A549 (cell line): ENCODE data around the gene TNS3. TPM values are rescaled to one million over a fixed set of nuclear protein-coding genes. Genes with fewer than 3 reads are reported as not detected.

Experiments
- CBX8 ChIP-seq: fragments of 200-600 bp; sonication (generic); IDR thresholded peaks from 2 replicates; pipeline ENCODE4 v1.6.1; 2016
- CEBPB ChIP-seq, 2 experiments: fragments of >200 bp in 1 of 2; sonication (Bioruptor Twin) in 1 of 2; formaldehyde crosslinking in 1 of 2; IDR thresholded peaks; 2 replicates each; pipeline ENCODE4 v1.6.1; 2012 to 2016
- CHD2 ChIP-seq: fragments of 150-350 bp; IDR thresholded peaks from 2 replicates; pipeline ENCODE4 v1.6.1; 2014; ENCODE audit warnings: low read length; ENCODE audit not compliant: partially characterized antibody
- EHF ChIP-seq: fragments of 250-450 bp; sonication (Bioruptor Pico); IDR thresholded peaks from 2 replicates; pipeline ENCODE4 v1.5.0; 2020; ENCODE audit warnings: mild to moderate bottlenecking
- FOSB ChIP-seq: fragments of 250-450 bp; sonication (Bioruptor Pico); IDR thresholded peaks from 2 replicates; pipeline ENCODE4 v1.5.0; 2020; ENCODE audit warnings: mild to moderate bottlenecking, moderate library complexity
- FOXS1 ChIP-seq: fragments of 250-450 bp; sonication (Bioruptor Pico); IDR thresholded peaks from 2 replicates; pipeline ENCODE4 v1.5.0; 2020; ENCODE audit warnings: mild to moderate bottlenecking, moderate library complexity
- GATA3 ChIP-seq: IDR thresholded peaks from 2 replicates; pipeline ENCODE4 v1.6.1; 2012; ENCODE audit warnings: borderline replicate concordance
- HDAC2 ChIP-seq: fragments of 200-600 bp; sonication (generic); IDR thresholded peaks from 2 replicates; pipeline ENCODE4 v1.6.1; 2016
- JUN ChIP-seq, 2 experiments: fragments of >200 bp; sonication (Bioruptor Twin); formaldehyde crosslinking; IDR thresholded peaks; 2 replicates in 1 of 2; 3 replicates in 1 of 2; pipeline ENCODE4 v1.6.1; 2016 to 2017
- JUNB ChIP-seq: fragments of >200 bp; sonication (Bioruptor Twin); formaldehyde crosslinking; IDR thresholded peaks from 2 replicates; pipeline ENCODE4 v1.6.1; 2016
- MAX ChIP-seq: IDR thresholded peaks from 2 replicates; pipeline ENCODE4 v1.6.1; 2012
- MAZ ChIP-seq: fragments of 150-350 bp; IDR thresholded peaks from 2 replicates; pipeline ENCODE4 v1.6.1; 2014; ENCODE audit warnings: antibody characterized with exemption, low read depth, low read length, borderline replicate concordance
- MYC ChIP-seq: IDR thresholded peaks from 2 replicates; pipeline ENCODE4 v1.6.1; 2012; ENCODE audit warnings: mild to moderate bottlenecking, inconsistent platforms, low read length, improper control_type of control experiment, borderline replicate concordance
- NPAS2 ChIP-seq: fragments of 250-450 bp; sonication (Bioruptor Pico); IDR thresholded peaks from 2 replicates; pipeline ENCODE4 v1.8.0; 2022; ENCODE audit warnings: mild to moderate bottlenecking, moderate library complexity, borderline replicate concordance
- PBX3 ChIP-seq: IDR thresholded peaks from 2 replicates; pipeline ENCODE4 v1.6.1; 2012
- PHF8 ChIP-seq: fragments of 200-600 bp; sonication (generic); IDR thresholded peaks from 2 replicates; pipeline ENCODE4 v1.6.1; 2016; ENCODE audit warnings: low read depth, mild to moderate bottlenecking, antibody characterized with exemption, moderate library complexity, borderline replicate concordance
- POLR2A ChIP-seq: IDR thresholded peaks from 2 replicates; pipeline ENCODE4 v1.6.1; 2012; ENCODE audit warnings: mild to moderate bottlenecking, low read length
- POLR2AphosphoS2 ChIP-seq: conservative IDR thresholded peaks from 2 replicates; pipeline ENCODE4 v1.6.1; 2012; ENCODE audit warnings: low read length, improper control_type of control experiment, inconsistent platforms
- RARB ChIP-seq: fragments of 250-450 bp; sonication (Bioruptor Pico); IDR thresholded peaks from 2 replicates; pipeline ENCODE4 v1.8.0; 2021; ENCODE audit warnings: mild to moderate bottlenecking, moderate library complexity
- RCOR1 ChIP-seq: fragments of 150-350 bp; IDR thresholded peaks from 2 replicates; pipeline ENCODE4 v1.6.1; 2014; ENCODE audit warnings: antibody characterized with exemption, low read length, low read depth
- RNF2 ChIP-seq: fragments of 200-600 bp; sonication (generic); IDR thresholded peaks from 2 replicates; pipeline ENCODE4 v1.6.1; 2016; ENCODE audit warnings: low read depth, mild to moderate bottlenecking, antibody characterized with exemption, moderate library complexity, borderline replicate concordance
- SMC3 ChIP-seq: fragments of >200 bp; sonication (Bioruptor Twin); formaldehyde crosslinking; IDR thresholded peaks from 3 replicates; pipeline ENCODE4 v1.6.1; 2018; ENCODE audit warnings: inconsistent platforms
- SREBF2 ChIP-seq: fragments of 450-650 bp; IDR thresholded peaks from 2 replicates; pipeline ENCODE4 v1.6.1; 2014; ENCODE audit warnings: mild to moderate bottlenecking, moderate library complexity
- TP53 ChIP-seq: fragments of 250-450 bp; sonication (Bioruptor Pico); IDR thresholded peaks from 2 replicates; pipeline ENCODE4 v1.5.0; 2021; ENCODE audit warnings: mild to moderate bottlenecking, moderate library complexity
- ZC3H11A ChIP-seq: fragments of 450-650 bp; IDR thresholded peaks from 2 replicates; pipeline ENCODE4 v1.6.1; 2014; ENCODE audit warnings: antibody characterized with exemption, mild to moderate bottlenecking
- polyA plus RNA-seq, 4 experiments: library from polyadenylated mRNA; depleted of rRNA in 3 of 4; stranded (reverse); fragments of >200 nt; fragmentation: RNase III in 1 of 4; extraction: RNeasy Plus Mini Kit Qiagen cat#74134 plus additional on column Dnase treatment in 1 of 4; gene quantifications; 2 replicates in 3 of 4; 3 replicates in 1 of 4; pipeline ENCODE4 v1.2.3, GENCODE V29; 2011 to 2017
- TF ChIP-seq, protein P1 (sequence below): fragments of 250-450 bp; sonication (Bioruptor Pico); IDR thresholded peaks from 2 replicates; pipeline ENCODE4 v1.5.0; 2020; ENCODE audit warnings: low read depth, mild to moderate bottlenecking, moderate library complexity
- TF ChIP-seq, protein P2 (sequence below): fragments of 200-600 bp; sonication (generic); IDR thresholded peaks from 2 replicates; pipeline ENCODE4 v1.6.1; 2016; ENCODE audit warnings: antibody characterized with exemption, mild to moderate bottlenecking, moderate library complexity

TNS3 gene
- polyA plus RNA-seq, 2 of the 4 experiments (the other 2 are of a cell fraction): 107 to 134 TPM

DNA sequence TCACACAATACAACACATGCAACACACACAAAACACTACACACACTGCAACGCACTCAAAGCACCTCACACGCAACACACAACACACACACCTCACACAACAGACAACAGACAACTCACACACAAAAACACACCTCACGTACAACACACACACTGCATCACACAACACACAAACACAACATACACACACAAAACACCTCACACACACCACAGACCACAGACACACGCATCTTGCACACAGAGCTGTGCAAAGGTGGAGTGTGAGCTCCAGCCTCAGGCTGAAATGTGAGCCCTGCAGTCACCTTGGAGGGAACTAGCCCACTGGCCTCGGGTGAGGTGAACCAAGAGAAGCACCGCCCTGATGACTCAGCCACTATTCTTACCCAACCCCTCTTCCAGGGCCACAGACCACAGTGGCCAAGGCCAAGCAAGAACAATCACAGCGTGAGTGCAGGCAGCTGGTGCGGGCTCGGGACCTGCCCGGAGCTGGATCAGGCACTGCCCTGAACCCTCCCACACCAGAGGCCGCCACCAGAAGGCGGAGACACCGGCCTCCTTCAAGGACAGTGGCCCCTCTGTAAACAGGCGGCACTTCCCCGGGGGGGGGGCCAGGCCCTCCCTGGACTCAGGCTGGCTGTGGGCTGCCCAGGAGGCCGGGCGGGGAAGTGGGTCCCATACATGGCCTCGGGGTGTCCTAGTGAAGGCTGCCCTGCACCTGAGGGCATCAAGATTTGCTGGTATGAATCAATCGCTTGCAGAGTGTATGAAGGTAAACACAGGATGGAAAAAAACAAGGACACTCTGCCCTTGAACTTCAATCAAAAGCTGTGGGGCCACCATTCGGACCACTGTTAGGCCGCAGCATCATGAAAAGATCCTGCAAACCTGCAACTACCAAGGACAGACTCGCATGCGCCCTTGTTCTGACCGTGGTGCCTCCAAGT lies 106.7 kb downstream of the TNS3 start (continued):
- TF ChIP-seq, protein P1, sequence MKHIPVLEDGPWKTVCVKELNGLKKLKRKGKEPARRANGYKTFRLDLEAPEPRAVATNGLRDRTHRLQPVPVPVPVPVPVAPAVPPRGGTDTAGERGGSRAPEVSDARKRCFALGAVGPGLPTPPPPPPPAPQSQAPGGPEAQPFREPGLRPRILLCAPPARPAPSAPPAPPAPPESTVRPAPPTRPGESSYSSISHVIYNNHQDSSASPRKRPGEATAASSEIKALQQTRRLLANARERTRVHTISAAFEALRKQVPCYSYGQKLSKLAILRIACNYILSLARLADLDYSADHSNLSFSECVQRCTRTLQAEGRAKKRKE: 0 out of 2 replicates have a peak, but pooled peaks have one; percentile 48
- TF ChIP-seq ZC3H11A (no peak), RCOR1 (no peak), PHF8 (no peak), TP53 (no peak; the same call in 1 of the 2 replicates), CHD2 (no peak), MAZ (no peak), PBX3 (no peak), POLR2A (no peak), CEBPB (IDR thresholded peaks at IDR 0.05) (peak; percentile 67 to 92), JUNB (peak; percentile 64), RARB (CRISPR knock-in tag) (no peak), GATA3 (peak; percentile 23; the same call in 1 of the 2 replicates), NPAS2 (no peak), HDAC2 (no peak), SMC3 (peak; percentile 39; the same call in 2 of the 3 replicates), MYC (no peak), POLR2AphosphoS2 (no peak), CBX8 (no peak), FOSB (CRISPR knock-in tag) (no peak), MAX (peak; percentile 68), JUN (IDR thresholded peaks at IDR 0.05) (peak; percentile 21 to 83; a peak in 3 of 5 replicates), EHF (no peak), SREBF2 (no peak), FOXS1 (no peak), RNF2 (no peak)
- TF ChIP-seq, protein P2, sequence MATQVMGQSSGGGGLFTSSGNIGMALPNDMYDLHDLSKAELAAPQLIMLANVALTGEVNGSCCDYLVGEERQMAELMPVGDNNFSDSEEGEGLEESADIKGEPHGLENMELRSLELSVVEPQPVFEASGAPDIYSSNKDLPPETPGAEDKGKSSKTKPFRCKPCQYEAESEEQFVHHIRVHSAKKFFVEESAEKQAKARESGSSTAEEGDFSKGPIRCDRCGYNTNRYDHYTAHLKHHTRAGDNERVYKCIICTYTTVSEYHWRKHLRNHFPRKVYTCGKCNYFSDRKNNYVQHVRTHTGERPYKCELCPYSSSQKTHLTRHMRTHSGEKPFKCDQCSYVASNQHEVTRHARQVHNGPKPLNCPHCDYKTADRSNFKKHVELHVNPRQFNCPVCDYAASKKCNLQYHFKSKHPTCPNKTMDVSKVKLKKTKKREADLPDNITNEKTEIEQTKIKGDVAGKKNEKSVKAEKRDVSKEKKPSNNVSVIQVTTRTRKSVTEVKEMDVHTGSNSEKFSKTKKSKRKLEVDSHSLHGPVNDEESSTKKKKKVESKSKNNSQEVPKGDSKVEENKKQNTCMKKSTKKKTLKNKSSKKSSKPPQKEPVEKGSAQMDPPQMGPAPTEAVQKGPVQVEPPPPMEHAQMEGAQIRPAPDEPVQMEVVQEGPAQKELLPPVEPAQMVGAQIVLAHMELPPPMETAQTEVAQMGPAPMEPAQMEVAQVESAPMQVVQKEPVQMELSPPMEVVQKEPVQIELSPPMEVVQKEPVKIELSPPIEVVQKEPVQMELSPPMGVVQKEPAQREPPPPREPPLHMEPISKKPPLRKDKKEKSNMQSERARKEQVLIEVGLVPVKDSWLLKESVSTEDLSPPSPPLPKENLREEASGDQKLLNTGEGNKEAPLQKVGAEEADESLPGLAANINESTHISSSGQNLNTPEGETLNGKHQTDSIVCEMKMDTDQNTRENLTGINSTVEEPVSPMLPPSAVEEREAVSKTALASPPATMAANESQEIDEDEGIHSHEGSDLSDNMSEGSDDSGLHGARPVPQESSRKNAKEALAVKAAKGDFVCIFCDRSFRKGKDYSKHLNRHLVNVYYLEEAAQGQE: no peak
